GM19025 (cell line): ENCODE results near the gene COBL.
"Not testable (repeated sequence)": the region's sequence is repeated elsewhere in the genome, so short reads cannot be mapped to it uniquely, and the experiment has no call there.

ENCODE experiments used
- ATAC-seq: cut with Tn5 transposase; IDR thresholded peaks from one replicate; pipeline ENCODE4 v1.9.1; 2021; ENCODE audit warnings: mild to moderate bottlenecking, low read depth, moderate library complexity; ENCODE audit not compliant: unreplicated experiment

The COBL gene

GRCh38 chr7:51019191-51019844 is 297.3 kb downstream of the COBL start:
- no peak for ATAC-seq

- no peak for ATAC-seq
These were observed 298.8 kb downstream of the COBL start for GRCh38 chr7:51017576-51018535.

GRCh38 chr7:51016546-51016945 is 300.1 kb downstream of the COBL start:
- ATAC-seq, result no peak

GRCh38 chr7:51015581-51015980 is 301.0 kb downstream of the COBL start:
- ATAC-seq, result no peak

- ATAC-seq, result no peak
These were observed 301.8 kb downstream of the COBL start for GRCh38 chr7:51014811-51015210.

- no peak for ATAC-seq
These were observed 302.6 kb downstream of the COBL start for GRCh38 chr7:51013861-51014511.

- ATAC-seq, result no peak
These were observed 303.3 kb downstream of the COBL start for GRCh38 chr7:51013218-51013786.

- ATAC-seq, result no peak
These were observed 303.9 kb downstream of the COBL start for GRCh38 chr7:51012569-51013217.

GRCh38 chr7:51011710-51012350 is 304.8 kb downstream of the COBL start:
- no peak for ATAC-seq

- no peak for ATAC-seq
These were observed 306.1 kb downstream of the COBL start for GRCh38 chr7:51010534-51010933.

- ATAC-seq, result no peak
These were observed 306.7 kb downstream of the COBL start for GRCh38 chr7:51009716-51010496.

- no peak for ATAC-seq
These were observed 308.8 kb downstream of the COBL start for GRCh38 chr7:51007551-51008505.

- ATAC-seq, result no peak
These were observed 309.9 kb downstream of the COBL start for GRCh38 chr7:51006483-51007235.

GRCh38 chr7:51005074-51005473 is 311.5 kb downstream of the COBL start:
- no peak for ATAC-seq

GRCh38 chr7:51000956-51001355 is 315.7 kb downstream of the COBL start:
- ATAC-seq, result no peak

- no peak for ATAC-seq
These were observed 321.8 kb downstream of the COBL start for GRCh38 chr7:50994753-50995319.

GRCh38 chr7:50990214-50990613 is 326.4 kb downstream of the COBL start:
- not testable (repeated sequence) for ATAC-seq
